Measurements from ENCODE around the gene WNK2.
A peak's percentile ranks its signal among the peaks of the same experiment; 100 is the strongest.

Gene WNK2

DNA sequence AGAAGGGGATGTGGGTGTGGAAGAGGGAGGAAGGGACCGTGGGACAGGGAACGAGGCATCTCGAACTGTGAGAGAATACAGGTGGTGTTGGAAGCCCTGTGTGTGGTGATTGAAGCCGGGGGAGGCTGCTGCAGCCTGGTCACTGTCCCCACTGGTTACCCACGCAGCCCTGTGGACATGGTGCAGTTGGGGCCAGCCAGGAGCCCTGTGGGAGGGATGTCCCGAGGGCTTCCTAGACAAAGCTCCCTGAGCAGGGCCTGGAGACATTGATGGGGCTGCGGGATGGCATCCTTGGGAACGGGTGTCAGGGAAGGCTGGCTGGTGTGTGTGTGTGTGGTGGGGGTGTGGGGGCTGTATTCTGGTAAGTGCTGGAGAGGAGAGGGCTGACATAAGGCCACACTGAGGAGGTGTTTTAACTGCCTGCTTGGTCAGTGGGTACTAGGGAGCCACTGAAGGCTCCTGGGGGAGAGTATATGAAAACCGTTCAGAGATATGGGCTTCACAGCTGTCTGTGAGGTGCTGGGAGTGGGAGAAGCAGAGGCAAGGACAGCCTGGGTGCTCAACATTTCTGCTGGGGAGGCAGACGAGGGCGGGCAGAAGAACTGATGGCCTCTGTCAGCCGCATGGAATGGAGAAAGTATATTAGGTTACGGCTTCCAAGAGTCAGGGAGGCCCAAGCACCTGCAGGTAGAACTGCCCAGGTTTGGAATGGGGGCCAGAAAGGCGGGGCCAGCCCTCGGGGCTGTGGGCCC is 20.0 kb downstream of the WNK2 start:
- no peak for DNase-seq (ENCODE audit: low read depth)
- H3K4me3 ChIP-seq (ENCODE audit: low read length) = no peak overlapping the region
- TF ChIP-seq, protein P1, sequence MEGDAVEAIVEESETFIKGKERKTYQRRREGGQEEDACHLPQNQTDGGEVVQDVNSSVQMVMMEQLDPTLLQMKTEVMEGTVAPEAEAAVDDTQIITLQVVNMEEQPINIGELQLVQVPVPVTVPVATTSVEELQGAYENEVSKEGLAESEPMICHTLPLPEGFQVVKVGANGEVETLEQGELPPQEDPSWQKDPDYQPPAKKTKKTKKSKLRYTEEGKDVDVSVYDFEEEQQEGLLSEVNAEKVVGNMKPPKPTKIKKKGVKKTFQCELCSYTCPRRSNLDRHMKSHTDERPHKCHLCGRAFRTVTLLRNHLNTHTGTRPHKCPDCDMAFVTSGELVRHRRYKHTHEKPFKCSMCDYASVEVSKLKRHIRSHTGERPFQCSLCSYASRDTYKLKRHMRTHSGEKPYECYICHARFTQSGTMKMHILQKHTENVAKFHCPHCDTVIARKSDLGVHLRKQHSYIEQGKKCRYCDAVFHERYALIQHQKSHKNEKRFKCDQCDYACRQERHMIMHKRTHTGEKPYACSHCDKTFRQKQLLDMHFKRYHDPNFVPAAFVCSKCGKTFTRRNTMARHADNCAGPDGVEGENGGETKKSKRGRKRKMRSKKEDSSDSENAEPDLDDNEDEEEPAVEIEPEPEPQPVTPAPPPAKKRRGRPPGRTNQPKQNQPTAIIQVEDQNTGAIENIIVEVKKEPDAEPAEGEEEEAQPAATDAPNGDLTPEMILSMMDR (conservative IDR thresholded peaks at IDR 0.05; ENCODE audit: low read depth, low read length) = no peak

DNA sequence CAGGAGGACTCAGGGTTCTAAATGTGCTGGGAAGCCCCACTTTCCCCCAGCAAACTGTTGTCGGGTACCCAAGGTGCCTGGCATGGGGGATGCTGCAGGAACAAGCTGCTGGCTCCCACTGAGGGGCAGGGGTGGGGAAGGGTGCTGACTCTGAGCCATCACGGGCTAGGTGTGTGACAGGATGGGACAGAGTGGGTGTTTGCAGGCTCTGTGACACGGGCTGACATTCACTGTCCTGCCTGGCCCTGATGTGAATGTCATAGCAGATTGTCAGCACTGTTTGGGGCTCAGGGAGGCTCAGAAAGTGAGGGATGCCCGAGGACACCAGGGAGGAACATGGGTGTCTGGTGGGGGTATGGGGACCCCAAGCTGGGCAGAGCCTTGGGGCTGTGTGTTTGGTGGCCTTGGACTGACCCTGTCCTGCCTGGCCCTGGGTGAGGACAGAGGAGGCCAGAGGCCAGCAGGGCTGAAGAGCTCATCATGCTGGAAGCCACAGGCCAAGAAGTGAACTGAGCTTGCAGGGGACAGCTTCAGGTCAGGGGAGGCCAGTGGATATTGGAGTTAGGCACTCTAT is 20.6 kb downstream of the WNK2 start:
- DNase-seq (ENCODE audit: low read depth) = no peak
- TF ChIP-seq, protein P1 (conservative IDR thresholded peaks at IDR 0.05; ENCODE audit: low read depth, low read length) = no peak

DNA sequence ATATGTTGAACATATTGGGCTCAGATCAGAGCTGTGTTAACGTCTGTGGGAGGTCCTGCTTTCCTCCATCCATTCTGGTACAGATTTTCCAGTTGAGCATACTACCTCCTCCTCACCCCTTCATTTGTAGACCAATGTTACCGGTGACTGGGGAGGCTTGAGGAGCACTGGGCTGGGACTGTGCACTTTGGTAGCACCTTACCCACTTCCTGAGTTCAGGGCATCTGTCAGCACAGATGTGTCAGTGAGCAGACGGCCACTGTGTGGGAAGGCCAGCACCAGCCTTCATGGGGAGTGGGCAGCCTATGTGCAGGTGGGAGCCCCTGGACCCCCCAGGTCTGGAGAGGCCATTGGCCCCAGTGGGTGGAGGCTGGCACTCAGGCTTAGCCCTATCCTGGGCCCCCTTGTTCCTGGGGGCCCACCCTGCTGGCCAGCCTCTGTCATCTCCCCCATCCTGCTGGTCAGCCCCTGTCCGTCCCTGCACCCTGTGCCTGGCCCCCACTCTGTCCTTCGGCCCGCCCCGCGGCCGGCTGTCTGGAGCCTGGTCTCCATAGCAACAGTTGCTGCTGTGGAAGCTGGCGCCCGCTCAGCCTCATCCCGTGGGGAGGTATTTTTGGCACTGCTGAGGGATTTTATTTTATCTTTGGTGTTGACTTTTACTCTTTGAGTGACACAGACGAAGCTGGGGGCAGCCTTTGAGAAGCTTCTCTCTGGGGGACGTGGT is 21.3 kb downstream of the WNK2 start:
- peak; percentile 72 for DNase-seq (ENCODE audit: low read depth)
- TF ChIP-seq, protein P1 (conservative IDR thresholded peaks at IDR 0.05; ENCODE audit: low read depth, low read length) = no peak
- H3K4me3 ChIP-seq (ENCODE audit: low read length) = peak overlapping the region; percentile 1

More for the DNA sequence above, 20.6 kb downstream of the WNK2 start:
- no peak overlapping the region for H3K4me3 ChIP-seq (ENCODE audit: low read length)

DNA sequence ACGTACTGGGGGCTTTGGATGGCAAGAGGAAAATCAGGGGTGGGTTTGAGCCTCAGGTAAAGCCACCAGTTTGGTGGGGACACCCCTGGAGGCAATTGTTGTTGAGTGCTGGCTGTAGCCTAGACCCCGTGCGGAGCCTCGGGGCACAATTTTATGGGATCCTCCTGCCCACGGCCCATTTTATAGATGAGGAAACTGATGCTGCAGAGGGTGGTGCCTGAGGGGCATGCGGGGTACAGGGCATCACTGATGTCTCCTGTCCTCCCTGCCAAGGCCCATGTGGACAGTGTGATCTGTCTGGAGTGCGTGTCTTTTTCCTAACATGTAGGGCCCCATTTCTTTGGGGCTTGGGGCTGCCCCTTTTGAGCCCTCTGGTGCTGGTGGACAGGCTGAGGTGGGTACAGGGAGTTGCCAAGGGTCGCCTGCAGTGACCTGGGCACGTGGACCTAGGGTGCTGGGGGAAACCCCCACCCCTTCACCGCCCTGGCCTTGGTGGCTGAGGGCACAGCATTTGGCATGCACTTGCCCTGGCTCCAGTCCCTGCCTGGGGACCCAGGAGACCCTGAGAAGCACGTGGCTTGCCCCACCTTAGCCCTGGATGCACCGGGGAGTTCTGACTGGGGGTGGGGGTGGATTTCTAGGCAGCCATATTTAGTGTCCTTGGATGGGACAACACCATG is 22.1 kb downstream of the WNK2 start:
- DNase-seq (ENCODE audit: low read depth) = no peak
- H3K4me3 ChIP-seq (ENCODE audit: low read length) = no peak overlapping the region
- TF ChIP-seq, protein P1 (conservative IDR thresholded peaks at IDR 0.05; ENCODE audit: low read depth, low read length) = no peak

DNA sequence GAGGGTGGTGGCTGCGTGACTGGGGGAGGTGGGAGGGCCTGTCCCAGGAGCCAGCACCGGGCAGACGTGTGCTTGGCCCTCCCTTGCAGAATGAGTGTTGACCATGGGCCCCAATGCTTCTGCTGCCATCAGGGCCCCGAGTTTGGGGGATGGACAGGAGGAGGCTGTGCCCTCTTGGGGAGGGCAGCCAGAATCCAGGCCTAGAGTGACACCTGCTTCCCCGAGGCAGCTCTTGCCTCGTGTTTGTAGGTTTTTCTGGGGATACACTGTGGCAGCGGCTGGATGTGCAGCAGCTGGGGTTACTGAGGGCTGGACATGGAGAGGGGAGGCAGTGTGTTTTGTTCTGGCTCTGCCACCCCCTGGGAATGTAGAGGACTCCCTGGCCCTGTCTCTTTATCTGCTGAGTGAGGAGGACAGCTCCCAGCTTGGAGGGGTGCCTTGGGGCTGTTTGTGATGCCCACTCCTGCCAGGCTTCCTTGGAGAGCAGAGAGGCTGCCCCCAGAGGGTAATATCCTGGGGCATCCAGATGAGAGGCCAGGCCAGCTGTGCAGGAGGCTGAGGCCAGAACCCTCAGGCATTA is 22.7 kb downstream of the WNK2 start:
- TF ChIP-seq, protein P1 (conservative IDR thresholded peaks at IDR 0.05; ENCODE audit: low read depth, low read length) = no peak
- no peak overlapping the region for H3K4me3 ChIP-seq (ENCODE audit: low read length)
- no peak for DNase-seq (ENCODE audit: low read depth)

DNA sequence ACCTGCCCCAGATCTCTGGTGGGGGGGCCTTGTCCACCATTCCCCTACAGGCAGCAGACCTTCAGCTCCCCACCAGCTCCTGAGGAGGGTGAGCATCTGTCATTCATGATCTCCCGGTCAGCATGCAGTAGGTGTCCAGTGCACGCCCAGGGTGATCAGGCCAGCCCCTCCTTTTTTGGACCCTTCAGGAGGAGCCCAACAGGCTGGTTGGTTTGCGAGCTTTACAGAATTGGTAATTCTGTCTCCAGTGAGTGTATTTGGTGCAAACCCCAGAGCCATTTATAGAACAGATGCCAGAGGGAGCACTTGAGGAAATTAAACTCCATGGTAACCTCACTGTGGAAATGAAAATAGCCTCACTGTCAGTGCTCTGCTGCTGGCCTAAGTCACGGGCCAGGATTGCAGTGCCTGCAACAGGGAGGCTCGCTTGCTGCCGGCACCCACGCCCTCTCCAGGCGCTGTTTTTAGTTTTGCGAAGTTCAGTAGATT is 23.4 kb downstream of the WNK2 start:
- DNase-seq (ENCODE audit: low read depth) = peak; percentile 67

More for the DNA sequence above, 23.4 kb downstream of the WNK2 start:
- no peak overlapping the region for H3K4me3 ChIP-seq (ENCODE audit: low read length)
- TF ChIP-seq, protein P1 (conservative IDR thresholded peaks at IDR 0.05; ENCODE audit: low read depth, low read length) = no peak

Data from retinal pigment epithelial cell (primary cell).